CD4-positive, alpha-beta T cell treated with Interleukin-4 for 1 hour (primary cell): Measurements from ENCODE around the gene FCMR.
"Not testable (repeated sequence)": the region's sequence is repeated elsewhere in the genome, so short reads cannot be mapped to it uniquely, and the experiment has no call there.

ENCODE experiments used
- DNase-seq, 2 donors: peaks; one replicate each; pipeline ENCODE4 v3.0.0-alpha.2; 2020 to 2022

Gene FCMR

DNA sequence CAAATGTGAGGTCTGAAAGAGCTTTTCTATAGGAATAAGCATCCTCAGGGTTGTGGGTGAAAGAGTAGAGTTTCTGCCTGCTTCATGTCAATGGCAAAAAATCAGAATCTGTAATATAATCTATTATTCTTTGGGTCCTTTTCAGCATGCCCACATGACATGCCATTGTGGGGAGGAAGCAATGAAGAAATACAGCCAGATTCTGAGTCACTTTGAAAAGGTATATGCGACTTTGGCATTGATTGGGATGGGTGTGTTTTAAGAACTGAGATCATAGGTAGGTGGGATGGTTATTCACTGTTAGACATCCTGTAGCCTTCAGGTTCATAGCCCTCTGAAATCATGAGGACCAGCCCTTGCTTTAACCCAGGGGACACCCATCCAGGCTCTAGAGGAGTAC lies 54.5 kb downstream of the FCMR start:
- DNase-seq, result no peak

DNA sequence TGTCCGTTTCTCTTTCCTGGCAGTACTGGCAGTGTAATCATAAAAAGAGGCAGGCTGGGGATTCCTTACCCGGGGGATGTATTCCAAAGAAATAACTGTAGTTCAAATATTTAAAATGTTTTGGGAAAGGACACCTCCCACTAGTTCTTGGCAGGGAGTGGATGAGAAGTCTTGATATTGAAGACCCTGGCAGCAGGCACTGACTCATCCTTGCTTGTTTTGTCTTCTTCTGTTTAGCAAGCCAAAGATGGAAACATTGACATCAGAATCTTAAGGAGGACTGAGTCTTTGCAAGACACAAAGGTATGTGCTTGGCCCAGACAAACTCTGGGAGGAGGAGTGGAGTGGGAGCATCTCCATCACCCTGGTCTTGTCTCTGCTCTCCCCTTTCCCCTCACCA lies 55.7 kb downstream of the FCMR start:
- no peak for DNase-seq

DNA sequence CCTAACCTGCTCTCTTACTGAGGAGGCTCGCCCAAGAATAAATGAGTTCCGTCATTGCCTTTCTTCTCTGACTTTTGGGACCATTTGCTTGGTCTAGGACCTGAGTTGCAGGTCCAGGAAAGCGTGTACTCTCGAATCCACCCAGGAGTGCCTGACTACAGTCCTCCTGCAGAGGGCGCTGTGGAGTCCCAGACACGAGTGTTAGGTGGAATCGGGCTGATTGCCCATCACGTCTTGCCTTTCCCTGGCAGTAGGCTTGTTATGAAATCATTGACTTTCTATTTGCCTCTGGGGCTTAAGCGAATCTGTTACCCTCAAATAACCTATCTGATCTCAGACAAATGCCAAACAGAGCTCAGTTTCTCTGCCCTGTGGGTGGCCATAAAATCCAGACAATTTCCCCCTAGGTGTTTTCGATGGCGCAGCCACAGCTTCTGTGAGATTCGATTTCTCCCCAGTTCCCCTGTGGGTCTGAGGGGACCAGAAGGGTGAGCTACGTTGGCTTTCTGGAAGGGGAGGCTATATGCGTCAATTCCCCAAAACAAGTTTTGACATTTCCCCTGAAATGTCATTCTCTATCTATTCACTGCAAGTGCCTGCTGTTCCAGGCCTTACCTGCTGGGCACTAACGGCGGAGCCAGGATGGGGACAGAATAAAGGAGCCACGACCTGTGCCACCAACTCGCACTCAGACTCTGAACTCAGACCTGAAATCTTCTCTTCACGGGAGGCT lies 56.6 kb downstream of the FCMR start, which contains the start of gene IL20:
Gene IL20, plus strand, starts transcription at position 685 of the 733 bp plus-strand sequence. CDS start 230 bp downstream, outside the sequence.
- peak; percentile 81 to 82 for DNase-seq

DNA sequence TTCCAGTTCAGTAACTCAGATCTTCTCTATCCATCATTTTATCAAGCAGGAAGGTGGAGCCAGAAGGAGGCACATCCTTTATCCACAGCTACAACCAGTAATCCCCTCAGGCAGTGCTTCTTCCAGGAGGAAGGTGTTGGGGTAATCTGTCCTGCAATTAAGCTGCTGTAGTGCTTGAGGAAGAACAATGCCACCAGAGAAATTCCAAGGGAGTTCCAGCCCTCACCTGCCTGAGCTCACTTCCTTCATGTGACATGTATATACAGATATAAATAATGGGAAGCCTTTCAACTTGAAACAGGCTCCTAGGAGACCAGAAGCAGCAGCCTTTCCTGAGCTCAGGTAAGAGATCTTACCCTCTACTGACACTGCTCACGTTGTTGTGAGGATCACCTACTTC lies 58.5 kb downstream of the FCMR start:
- DNase-seq, result no peak

DNA sequence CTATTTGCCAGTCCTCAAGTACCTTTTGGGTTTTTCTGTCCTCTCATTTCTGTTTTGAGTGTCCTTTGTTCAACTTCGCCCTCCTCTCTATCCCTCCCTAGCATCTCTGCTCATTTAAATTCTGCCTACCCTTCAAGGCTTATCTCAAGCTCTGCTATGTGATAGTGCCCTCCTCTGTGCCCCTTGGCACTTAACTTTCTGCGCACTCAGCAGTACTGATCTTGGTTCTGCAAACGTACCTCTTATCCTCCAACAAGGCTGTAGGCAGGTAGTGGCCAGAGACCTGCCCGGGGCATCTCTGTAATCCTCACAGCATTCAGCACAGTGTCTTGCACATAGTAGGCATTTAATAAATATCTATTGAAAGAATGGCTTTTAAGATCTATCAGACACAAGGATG lies 61.6 kb downstream of the FCMR start:
- no peak for DNase-seq

DNA sequence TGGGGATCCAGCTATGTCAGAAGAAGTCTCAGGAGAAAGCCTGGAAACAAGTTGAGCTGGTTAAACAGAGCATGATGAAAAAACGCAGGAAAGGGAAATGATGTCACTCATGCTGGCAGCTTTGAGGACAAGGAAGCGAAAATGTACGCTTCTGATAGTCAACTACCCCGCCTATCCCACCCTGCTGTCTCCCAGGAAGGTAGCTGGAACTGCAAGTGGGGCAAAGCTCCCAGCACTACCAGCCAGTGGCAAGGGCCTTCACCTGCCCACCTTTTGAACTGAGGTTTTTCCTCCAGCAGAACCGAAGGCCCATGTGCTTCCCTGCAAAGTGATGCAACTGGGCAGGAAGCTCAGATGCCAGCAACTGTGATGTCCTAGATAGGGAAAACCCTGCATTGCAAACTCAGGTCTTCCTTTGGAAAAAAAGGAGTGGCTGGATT lies 62.6 kb downstream of the FCMR start:
- peak; percentile 16 to 18 for DNase-seq

DNA sequence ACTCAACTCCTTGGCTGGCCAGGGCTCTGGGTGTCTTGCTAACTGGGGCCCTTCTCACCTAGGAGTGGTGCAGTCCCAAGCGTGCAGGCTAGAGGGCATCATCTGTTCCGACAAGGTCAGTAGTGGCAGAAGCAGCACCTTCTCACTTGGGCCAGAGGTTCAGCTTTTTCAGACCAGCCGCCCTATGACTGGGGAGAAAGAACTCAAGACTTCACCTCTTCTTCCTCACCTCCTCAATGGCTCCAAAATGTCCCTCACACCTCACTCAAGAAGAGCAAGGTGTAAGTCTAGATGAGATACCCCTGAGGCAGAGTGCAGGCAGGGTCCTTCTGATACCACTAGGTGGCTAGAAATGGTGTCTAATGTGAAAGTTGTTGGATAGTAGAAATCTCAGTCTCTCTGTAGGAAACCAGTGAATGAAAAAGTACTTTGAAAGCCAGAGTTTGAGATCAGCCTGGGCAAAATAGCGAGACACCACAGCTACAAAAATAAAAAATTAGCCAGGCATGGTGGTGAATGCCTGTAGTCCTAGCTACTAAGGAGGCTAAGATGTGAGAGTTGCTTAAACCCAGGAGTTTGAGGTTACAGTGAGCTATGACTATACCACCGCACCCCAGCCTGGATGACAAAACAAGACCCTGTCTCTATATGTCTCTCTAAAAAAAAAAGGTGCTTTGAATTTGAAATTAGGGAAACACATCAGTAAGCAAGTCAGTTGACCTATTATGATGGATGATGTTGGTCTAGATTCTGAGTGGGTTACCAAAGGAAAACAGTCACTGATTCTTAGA lies 64.9 kb downstream of the FCMR start:
- DNase-seq, result peak in 1 of 2 donors; percentile 21

DNA sequence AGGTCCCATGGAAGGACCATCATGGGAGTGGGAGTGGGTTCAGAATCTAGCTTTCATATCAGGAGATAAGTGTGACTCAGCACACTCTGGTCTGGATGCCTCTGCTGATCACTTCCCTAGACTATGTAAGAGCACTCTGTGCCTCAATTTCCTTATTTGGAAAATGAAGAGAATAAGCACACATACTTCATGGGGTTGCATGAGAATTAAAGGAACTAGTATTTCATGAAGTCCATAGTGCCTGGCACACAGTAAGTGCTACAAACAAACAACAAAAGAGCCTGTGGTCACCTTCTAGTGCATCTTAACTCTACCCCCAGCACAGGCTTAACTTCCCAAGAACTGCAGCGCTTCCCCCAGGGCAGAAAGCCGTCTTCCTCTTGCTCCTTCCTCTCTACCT lies 65.9 kb downstream of the FCMR start:
- no peak for DNase-seq

DNA sequence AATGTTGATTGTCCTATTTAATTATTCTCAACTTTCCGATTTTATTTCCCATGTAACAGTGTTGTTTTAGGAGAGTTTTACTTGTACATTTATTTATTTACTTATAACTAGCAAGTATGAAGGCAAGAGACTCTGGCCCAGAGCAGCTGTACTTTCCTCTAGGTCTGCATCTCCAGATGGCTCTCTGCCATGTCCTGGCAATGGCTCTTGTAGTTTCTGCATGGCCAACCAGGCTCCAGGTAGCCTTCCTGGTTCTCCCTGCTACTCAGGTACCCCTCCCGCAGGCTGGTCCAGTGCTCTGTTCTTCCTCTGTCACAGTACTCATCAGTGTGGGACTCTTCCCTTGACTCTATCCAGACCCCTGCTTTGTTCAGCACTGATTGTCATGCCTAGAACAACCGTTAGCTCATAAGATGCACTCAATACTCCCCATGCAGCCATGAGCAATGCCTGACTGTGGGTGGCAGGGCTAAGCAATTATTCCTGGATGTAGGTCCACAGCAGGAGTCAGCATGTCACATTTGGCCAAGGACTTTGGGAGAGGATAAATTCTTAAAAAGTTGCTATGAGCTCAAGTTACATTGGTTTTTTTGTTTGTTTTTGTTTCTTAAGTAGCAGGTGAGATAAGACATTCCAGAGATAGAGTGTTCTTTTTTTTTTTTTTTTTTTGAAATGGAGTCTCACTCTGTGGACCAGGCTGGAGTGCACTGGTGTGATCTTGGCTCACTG lies 67.2 kb downstream of the FCMR start:
- DNase-seq, result no peak

DNA sequence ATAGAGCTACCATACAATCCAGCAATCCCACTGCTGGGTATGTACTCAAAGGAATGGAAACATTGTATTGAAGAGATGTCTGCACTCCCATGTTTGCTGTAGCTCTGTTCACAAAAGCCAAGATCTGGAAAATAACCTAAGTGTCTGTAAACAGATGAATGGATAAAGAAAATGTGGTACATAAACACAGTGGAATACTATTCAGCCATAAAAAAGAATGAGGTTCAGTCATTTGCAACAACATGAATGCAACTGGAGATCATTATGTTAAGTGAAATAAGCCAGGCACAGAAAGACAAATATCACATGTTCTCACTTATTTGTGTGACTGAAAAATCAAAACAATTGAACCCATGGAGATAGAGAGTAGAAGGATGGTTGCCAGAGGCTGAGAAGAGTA lies 68.0 kb downstream of the FCMR start:
- not testable (repeated sequence) for DNase-seq
